Measurements from ENCODE around the gene SETD7.

SETD7 gene

DNA sequence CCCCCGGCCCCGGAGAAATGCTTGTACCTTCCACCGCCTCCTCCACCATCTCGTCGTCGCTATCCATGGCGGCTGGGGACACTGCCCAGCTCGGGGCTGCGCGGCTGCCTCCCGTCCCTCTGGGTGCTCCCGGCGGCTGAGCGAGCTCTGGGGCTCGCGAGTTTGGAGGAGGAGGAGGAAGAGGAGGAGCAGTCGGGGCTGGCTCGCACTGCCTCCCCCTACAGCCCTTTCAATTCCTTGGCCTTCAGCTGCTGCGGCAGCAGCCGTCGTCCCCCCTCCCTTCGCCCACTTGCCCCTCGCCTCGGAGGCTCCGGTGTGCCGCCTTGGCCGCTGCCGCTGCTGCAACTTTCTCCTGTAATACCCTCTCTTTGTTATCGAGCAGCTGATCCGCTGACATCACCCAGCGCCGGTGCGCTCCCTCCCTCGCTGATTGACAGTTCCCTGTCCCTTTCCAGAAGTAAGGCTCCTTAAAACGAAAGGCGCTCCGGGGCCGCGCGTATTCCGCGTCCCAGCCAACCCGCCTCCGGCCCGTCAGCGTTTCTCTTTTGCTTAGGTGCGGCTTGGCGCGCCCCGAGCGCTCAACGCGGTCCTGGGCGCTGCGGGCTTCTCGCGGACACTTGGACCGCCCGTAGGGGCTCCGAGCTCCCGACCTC is at the start of gene SETD7:
Gene SETD7, minus strand, starts transcription at position 149 of the 653 bp plus-strand sequence. Its CDS starts 82 bp downstream, at position 67.
- DNase-seq (ENCODE audit: low read depth, low spot score) = peak; percentile 90

DNA sequence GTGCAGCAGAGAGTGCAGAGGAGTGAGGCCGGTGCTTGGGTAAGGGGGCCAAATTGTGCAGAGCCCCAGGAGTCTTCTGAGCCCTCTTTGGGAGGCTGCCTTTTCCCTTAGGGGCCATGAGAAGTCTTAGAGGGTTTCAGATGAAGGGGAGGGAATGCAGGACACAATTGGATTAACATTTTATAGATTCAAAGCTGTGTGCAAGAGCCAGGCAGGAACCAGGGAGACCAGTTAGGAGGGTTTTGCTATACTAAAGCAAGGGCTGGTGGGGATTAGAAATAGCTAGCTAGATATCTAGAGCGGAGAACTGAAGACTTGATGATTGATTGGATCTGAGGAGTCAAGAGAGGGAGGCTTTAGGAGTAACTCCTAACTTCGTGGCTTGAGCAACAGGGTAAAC is 49.5 kb upstream of the SETD7 start:
- DNase-seq (ENCODE audit: low read depth, low spot score) = no peak

DNA sequence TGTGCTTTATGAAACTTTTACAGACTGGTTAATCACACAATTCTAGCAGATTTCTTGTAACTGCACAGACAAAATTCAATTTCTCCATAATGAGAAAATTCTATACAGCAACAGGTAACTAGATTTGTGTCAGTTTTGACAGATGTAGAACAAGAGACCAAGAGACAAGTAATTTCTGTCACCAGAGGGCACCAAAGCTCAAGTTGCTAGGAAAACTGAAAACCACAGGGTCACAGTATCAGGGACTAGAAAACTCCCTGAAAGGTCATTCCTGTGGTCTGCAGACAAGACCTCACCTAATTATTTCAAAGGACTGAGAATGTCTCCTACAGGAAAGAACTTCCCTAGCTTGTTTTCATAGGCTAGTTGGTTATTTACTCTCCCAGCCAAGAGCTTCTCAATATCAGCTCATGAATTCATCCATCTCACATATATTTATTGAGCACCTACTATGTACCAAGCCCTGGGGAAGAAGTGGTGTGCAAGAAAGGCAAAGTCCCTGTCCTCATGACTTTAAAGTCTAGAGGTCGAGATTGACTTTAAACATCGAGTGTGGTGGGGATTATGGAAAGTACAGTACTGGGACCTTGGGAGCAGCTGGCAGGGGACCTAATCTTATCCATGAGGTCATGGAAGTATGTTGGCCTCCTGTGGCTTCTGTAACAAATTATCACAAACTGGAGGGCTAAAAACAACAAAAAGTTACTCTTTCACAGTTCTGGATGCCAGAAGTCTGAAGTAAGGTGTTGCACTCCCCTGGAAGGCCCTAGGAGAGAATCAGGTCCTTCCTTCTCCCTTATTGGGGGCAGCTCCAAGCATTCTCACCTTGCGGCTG is 47.8 kb upstream of the SETD7 start:
- peak; percentile 84 for DNase-seq (ENCODE audit: low read depth, low spot score)

DNA sequence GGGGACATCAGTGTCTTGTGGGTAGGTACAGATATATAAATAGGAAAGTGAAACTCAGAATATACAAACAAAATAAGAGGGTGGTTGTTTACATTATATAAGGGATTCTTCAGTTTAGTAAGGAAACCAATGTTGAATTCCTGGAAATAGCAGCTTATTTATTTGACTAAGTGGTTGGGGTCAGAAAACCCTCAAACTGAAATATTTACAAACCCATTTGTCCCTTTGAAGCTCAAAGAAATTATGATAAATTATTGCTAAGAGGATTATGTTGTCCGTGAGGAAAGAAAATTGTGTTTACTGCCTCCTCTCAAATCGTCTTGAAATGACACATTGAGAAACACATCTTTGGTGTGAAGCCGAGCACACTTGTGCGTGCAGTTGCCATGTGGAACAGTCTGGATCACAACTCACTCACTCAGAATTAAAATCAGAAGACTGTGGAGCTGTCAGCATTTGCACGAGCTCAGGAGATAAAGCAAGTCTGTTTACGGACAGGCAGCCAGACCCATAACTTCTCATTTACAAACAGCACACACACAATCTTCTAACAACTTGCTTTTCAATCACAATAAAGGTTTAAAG is 46.8 kb upstream of the SETD7 start:
- DNase-seq (ENCODE audit: low read depth, low spot score) = no peak

DNA sequence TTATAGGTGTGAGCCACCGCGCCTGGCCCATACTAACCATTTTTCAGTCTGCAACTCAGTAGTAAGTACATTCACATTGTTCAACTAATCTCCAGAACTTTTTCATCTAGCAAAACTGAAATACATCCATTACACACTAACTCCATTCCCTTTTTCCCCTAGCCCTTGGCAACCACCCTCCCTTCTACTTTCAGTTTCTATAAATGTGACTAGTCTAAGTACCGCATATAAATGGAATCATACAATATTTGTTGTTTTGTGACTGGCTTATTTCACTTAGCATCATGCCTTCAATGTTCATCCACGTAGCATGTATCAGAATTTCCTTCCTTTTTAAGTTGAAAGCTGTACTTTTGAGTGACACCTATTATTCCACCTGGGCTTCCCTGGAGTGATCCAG is 44.6 kb upstream of the SETD7 start:
- DNase-seq (ENCODE audit: low read depth, low spot score) = no peak

DNA sequence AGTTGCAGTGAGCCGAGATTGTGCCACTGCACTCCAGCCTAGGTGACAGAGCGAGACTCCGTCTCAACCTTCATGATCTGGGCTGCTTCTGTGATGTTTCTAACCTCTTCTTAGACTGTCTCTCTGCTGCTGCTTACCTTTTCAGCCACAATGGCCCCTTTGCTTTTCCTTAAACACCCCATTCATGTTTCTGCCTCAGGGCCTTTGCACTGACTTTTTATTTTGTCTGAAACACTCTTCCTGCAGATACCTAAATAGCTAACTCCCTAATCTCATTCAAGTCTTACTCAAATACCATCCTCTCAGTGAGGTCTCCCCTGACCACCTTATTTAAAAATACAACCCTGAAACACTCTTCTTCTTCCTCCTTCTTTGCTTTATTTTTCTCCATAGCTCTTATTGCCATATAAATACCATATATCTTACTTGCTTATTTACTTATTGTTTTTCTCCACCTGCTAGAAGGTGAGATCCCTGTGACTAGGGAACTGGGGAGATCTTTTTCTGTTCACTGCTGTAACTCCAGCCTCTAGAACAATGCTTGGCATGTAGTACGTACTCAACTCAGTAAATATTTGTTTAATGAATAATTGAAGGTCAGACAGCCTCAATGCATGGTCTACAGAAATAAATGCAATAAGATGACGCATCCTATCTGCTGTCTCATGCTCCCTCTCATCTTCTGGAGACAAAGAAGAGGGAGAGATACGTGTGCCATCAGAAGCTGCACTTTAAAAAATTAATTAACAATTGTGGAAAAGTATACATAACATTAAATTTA is 43.8 kb upstream of the SETD7 start:
- peak; percentile 18 for DNase-seq (ENCODE audit: low read depth, low spot score)

DNA sequence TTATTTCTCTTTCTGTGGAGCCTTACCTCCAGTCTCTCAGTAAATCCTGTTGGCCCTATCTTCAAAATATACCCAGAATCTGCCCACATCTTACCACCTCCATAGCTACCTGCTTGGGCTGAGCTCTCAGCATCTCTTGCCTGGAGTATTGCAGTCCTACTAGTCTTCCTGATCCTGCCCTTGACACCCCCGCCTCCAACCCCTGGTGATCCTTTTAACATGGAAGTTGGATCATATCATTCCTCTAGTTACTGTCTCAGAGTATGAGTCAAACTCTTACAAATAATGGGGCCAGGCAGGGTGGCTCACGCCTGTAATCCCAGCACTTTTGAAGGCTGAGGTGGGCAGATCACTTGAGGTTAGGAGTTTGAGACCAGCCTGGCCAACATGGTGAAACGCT is 43.1 kb upstream of the SETD7 start:
- no peak for DNase-seq (ENCODE audit: low read depth, low spot score)

DNA sequence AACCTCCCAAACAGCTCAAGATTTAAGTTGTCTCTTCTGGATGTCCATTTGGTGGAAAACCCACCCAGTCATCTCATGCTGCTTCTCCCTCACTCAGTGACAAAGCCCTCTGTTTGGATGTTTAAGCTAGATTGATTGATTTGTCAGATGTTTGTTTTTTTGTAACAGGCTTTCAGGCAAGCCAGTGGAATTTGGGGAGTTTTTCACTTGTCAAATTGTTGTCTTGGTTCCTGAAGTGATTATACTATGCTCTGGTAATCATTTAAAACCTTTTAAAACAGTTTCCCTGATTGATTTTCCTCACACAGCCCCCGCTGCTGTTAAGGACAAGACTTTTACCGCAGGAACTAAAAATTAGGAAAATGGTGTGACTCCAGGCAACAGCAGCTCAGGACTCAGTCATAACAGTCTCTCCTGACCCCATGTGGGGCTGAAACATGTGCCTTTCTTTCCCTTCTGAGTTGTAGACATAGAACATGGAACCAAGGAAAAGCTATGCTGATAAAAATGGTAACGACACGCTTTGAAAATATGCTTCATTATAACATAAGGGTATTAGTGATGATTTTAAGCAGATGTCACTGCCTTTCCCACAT is 40.8 kb upstream of the SETD7 start:
- DNase-seq (ENCODE audit: low read depth, low spot score) = no peak

DNA sequence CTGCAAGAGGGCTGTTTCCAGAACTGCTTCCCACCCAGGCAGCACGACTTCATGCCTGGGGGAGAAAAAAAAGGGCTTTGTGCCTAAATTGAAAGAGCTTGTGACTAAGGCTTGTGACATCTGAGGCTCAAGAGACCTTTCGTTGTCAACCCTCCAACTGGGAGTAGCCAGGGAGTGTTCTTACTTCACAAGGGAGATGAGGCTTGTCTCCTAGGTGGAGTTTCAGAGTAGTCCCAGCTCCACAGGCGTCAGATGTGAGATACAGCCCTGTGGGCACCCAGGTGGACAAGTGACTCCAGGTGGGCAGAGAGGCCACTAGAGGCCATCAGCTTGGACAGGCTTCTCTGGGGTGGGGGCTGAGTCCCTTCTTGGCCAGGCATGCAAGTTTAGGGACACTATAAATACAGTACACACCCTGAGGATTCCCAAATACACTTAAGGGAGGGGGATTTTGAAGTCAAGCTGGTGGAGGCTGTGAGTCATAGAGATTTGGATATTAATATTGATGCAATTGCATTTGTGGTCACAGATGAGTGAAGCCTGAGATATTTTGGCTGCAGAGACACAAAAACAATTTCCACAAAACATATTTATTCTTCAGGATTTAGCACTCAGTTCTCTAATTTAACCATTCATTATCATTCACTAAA is 40.1 kb upstream of the SETD7 start:
- DNase-seq (ENCODE audit: low read depth, low spot score) = peak; percentile 31

DNA sequence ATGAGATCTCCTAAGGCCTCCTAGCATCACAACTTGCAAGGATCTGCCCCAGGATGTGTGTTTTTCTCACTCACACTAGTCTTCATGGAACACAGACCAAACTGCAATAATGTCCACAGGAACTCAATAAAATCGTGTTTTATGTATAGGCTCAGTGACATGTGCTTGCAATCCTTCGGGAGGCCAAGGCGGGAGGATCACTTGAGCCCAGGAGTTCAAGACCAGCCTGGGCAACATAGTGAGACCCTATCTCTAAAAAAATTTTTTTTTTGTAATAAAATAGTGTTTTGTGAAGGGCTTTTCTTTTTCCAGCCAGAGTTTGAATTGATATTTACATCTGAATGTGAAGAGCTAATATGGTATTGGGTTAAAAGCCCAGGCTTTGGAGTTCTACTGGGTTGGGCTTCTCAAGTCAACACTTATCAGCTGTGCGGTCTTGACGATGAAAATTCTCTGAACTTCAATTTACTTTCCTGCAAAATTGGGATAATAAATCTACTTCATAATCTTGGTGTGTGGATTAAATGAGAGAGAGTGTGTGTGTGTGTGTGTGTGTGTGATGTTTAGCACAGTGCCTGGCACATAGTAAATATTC is 38.7 kb upstream of the SETD7 start:
- DNase-seq (ENCODE audit: low read depth, low spot score) = no peak

DNA sequence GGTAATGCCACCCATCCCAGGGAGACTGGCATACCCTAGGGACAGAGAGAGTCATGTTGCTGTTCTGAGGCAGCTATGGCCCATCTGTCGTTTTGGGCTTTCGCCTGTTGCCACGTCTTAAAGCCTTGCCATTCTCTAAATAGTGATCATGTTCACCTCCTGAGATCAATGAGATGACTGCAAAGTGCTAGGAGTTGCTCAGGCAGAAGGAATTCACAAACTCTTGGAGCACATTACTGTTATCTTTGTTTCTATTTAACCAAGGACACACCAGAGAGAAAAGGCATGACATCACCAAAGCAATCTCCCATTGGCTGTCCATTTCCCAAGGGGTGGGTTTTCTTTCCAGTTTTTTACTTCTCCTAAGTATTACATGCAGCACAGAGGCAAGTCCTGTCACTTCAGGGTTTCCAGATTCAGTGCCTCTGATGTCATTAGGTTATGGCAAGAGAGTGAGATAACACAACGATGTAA is 37.1 kb upstream of the SETD7 start:
- peak; percentile 80 for DNase-seq (ENCODE audit: low read depth, low spot score)

DNA sequence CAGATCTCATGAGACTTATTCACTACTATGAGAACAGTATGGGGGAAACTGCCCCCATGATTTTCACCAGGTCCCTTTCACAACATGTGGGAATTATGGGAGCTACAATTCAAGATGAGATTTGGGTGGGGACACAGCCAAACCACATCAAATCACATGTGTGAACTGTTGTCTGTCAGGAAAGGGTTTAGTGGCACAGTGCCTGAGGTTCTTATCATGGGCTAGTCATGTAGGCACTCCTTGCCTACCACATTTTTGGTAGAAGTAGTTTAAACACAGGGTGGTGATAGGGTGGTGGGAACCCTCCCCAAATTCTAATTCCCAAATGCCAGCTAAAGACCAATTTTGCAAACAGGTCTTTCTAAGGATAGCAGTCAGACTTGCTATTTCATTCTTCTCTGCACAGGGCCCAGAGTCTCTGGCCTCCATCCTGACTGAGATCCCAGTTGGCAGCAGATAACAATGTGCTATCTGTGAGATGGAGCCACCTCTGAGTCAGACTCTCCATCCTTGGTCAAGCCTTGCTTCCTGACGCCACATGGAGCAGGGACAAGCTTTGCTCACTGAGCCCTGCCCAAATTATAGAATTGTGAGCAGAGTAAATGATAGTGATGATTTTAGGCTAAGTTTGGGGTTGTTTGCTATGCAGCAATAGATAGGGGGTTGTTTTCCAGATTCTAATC is 33.5 kb upstream of the SETD7 start:
- no peak for DNase-seq (ENCODE audit: low read depth, low spot score)

DNA sequence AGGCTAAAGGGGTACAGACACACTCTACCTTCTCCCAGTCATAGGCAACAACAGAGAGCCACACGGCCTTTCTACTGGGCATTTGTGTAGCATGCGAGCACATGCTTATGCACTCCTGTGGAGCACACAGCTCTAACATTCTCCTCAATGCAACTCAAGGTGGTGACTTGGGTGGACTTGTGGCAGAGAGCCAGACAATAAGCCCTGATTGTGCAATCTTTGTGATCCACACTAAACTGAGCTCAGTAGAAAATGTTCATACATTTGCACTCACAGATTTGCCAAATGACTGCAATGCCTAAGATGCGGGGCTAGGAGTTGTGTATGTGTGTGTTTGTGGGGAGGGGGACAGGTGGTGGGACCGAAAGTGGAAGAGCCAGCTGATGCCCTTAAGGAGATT is 31.4 kb upstream of the SETD7 start:
- DNase-seq (ENCODE audit: low read depth, low spot score) = no peak

DNA sequence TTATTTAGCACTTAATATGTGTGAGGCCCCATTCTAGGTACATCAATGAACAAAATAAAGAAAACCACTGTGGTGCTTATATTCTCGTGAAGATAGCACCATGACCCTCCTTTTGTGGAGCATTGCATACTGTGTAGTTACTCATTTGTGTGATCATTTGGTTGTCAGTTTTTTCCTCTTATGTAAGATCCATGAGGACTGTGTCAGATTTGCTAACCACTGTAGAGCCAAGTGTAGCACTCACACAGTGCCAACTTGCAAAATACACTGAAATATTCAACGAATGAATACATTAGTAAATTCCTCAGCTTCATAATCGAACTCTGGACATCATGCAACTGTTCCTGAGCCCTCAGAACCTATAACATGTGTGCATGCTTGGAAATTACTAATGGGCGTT is 29.5 kb upstream of the SETD7 start:
- DNase-seq (ENCODE audit: low read depth, low spot score) = no peak

DNA sequence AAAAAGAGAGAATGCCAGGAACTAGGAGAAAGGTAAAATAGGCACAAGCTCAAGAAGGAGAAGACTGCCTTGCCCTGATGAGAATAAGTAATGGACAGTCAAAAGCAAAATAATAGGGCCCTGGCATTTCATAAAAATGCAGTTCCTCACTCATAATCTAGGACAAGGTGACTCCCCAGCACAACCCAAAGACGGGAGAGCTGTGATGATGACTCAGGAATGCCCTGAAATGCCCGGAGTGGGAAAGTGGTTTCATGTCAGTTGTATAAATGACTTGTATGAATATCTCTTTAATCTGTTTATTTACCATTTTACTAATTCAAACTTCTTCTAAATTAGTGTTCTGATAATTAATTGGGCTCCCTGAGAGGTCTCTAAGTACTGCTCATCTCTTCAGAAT is 28.8 kb upstream of the SETD7 start:
- peak; percentile 35 for DNase-seq (ENCODE audit: low read depth, low spot score)

DNA sequence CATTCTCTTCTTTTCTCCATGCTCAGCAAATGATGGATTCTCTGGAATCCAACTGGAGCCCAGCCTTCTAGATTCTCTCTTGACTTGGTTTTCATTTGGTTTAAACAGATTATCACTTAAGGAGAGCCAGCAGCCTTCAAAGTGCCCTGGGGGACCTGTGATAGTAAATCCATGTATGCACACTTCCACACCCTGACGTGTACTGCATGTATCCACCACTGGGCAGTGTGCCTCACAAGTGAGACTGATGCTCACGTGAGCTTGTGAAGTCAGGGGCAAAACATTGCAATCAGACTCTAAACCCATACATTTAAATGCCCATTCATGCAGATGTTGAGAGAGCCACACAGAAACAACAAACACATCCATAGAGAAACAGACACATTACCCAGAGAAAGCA is 28.0 kb upstream of the SETD7 start:
- no peak for DNase-seq (ENCODE audit: low read depth, low spot score)

DNA sequence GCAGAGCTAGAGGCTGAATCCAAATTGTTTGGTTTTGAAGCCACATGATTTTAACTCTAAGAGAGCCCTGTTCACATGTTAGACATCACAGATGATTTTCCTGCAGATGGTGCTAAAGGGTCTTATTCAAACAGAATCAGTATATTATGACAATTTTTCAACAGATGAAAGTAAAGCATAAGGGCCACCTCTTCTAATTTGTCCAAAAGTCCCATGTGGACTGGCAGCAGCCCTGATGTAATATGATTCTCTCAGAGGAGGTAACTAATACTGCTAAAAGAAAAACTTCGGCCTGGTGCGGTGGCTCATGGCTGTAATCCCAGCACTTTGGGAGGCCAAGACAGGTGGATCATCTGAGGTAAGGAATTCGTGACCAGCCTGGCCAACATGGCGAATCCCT is 26.0 kb upstream of the SETD7 start:
- DNase-seq (ENCODE audit: low read depth, low spot score) = no peak

DNA sequence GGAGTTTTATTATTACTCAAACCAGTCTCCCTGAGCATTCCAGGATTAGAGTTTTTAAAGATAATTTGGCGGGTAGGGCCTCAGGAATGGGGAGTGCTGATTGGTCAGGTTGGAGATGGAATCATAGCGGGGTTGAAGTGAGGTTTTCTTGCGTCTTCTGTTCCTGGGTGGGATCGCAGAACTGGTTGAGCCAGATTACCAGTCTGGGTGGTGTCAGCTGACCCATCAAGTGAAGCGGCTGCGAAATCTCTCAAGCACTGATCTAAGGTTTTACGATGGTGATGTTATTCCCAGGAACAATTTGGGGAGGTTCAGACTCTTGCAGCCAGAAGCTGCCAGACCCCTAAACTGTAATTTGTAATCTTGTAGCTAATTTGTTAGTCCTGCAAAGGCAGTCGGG is 25.1 kb upstream of the SETD7 start:
- no peak for DNase-seq (ENCODE audit: low read depth, low spot score)

DNA sequence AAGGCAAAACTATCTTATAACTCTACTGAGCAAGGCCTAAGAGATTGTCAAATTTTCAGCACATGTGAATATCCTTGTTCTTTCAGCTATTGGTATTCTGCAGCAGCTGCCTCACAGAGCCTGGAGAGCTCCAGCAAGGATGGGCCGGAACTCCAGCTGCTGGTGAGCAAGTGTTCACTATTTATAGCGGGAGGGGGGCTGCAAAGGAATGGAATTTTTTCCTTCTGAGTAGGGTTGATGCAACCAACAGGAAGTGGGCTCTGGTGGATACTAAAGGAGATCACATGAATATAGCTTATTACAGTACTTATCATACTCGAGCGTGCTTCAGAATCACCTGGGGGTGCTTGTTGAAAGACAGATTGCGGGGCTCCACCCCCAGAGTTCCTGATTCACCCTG is 20.2 kb upstream of the SETD7 start:
- peak; percentile 58 for DNase-seq (ENCODE audit: low read depth, low spot score)

DNA sequence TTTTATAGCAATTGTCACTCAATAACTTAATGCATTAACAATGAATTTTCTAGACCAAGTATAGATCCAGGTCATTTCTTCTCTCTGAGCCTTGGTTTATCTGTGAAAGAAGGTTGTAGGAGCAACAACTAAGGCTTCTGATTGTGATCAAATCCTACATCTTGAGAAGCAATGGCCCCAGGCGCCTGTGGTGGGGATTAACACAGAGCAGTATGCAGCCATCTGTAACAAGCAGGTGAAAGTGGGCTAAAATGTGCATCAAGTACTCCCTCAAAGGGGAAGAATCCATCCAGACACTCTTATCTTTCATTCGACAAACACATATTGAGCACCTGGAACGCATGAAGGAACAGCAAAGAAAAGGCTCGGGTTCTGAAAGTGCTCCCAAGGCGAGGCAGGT is 19.1 kb upstream of the SETD7 start:
- DNase-seq (ENCODE audit: low read depth, low spot score) = no peak

Measured in astrocyte of the hippocampus (primary cell).